ENCODE measurements around the gene ITPK1.

- no peak for TF ChIP-seq CTCF (IDR thresholded peaks at IDR 0.05)
- TF ChIP-seq, protein P1, sequence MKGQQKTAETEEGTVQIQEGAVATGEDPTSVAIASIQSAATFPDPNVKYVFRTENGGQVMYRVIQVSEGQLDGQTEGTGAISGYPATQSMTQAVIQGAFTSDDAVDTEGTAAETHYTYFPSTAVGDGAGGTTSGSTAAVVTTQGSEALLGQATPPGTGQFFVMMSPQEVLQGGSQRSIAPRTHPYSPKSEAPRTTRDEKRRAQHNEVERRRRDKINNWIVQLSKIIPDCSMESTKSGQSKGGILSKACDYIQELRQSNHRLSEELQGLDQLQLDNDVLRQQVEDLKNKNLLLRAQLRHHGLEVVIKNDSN (IDR thresholded peaks at IDR 0.05; ENCODE audit: borderline replicate concordance, low read depth) = no peak
- TF ChIP-seq TEAD4 (IDR thresholded peaks at IDR 0.05; ENCODE audit: borderline replicate concordance, insufficient read depth) = no peak
- no peak for TF ChIP-seq EP300 (IDR thresholded peaks at IDR 0.05; ENCODE audit: borderline replicate concordance in 1 of 2, low read depth in 1 of 2, low read length in 1 of 2)
- no peak for TF ChIP-seq YY1 (IDR thresholded peaks at IDR 0.05; ENCODE audit: low read depth)
- TF ChIP-seq MEF2A (IDR thresholded peaks at IDR 0.05; ENCODE audit: borderline replicate concordance, low read depth) = no peak
- no peak for TF ChIP-seq EZH2phosphoT487 (IDR thresholded peaks at IDR 0.05; ENCODE audit: borderline replicate concordance, low read depth)
- no peak for TF ChIP-seq TAF1 (IDR thresholded peaks at IDR 0.05; ENCODE audit: borderline replicate concordance, low read depth, low read length)
- TF ChIP-seq POLR2AphosphoS5 (IDR thresholded peaks at IDR 0.05; ENCODE audit: low read depth, low read length) = no peak
- no peak for TF ChIP-seq PBX3 (IDR thresholded peaks at IDR 0.05)
- TF ChIP-seq ELF1 (IDR thresholded peaks at IDR 0.05) = no peak
- TF ChIP-seq SIN3A (IDR thresholded peaks at IDR 0.05; ENCODE audit: borderline replicate concordance, low read depth, low read length) = no peak
Observed at GRCh38 chr14:92935446-92935845, 180.3 kb downstream of the ITPK1 start.

Data from SK-N-SH (cell line).